Fibroblast of the conjunctiva (primary cell): ENCODE measurements around the gene VILL.
A peak's percentile ranks its signal among the peaks of the same experiment; 100 is the strongest.

ENCODE experiments used
- DNase-seq: peaks from one replicate; pipeline ENCODE4 v3.0.0-alpha.2; 2010; ENCODE audit warnings: low read depth

VILL gene

DNA sequence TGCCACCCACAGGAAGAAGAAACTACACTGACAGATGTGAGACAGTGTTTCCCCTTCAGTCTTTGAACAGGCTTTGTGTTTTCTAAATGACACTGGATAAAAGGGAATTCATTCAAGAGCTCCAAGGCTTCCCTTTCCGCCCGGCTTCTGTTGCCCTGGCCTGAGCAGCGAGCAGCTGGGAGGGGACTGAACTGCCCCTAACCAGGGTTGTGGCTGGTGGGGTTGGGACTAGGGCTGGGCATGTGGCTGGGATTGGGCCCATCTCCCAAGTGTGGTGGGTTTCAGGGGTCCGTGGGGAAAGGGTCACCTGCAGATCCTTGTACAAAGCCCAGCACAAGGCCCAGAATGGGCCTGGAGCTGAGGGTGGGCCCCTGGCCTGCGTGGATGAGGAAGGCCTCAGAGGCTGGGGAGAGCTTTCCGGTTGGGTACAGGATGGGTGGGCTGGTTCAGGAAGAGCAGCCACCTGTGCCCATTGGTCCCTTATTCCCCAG, 10.4 kb downstream of the VILL start:
- DNase-seq: no peak

DNA sequence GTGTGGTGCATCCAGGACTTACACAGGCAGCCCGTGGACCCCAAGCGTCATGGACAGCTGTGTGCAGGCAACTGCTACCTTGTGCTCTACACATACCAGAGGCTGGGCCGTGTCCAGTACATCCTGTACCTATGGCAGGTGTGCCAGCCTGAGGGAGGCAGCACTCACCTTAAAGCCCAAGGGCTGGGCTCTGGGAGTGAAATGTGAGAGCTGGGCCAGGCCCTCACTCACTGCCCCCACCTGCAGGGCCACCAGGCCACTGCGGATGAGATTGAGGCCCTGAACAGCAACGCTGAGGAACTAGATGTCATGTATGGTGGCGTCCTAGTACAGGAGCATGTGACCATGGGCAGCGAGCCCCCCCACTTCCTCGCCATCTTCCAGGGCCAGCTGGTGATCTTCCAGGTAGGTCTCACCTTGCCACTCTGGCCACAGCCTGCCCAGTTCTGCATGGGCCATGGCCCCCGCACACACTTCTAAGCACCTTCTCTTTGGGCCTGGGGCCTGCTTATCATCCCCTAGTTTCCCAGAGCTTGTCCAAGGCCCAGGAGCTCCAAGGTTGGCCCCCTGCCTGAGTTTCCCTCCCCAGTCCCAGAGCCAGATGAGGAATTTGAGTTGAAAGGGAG, 11.0 kb downstream of the VILL start:
- no peak for DNase-seq

DNA sequence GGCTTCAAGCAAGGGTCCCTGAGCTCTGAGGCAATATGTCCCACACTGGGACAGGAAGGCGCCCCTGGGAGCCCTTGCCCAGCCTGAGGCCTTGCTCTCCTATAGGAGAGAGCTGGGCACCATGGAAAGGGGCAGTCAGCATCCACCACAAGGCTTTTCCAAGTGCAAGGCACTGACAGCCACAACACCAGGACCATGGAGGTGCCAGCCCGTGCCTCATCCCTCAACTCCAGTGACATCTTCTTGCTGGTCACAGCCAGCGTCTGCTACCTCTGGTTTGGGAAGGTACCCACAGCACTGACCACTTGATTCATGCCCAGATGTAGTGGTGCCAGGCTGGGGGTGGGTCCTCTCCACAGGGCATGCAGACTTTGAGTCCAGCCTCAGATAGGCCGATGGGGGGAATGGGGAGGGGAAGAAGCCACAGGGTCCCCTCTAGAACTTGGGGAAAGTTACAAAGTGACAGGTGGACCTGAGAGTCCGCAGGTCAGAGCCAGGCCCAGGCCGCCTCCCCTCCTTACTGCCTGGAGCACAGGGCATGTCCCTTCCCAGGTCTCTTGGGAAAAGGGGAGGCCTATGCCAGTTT, 11.8 kb downstream of the VILL start:
- DNase-seq: no peak

DNA sequence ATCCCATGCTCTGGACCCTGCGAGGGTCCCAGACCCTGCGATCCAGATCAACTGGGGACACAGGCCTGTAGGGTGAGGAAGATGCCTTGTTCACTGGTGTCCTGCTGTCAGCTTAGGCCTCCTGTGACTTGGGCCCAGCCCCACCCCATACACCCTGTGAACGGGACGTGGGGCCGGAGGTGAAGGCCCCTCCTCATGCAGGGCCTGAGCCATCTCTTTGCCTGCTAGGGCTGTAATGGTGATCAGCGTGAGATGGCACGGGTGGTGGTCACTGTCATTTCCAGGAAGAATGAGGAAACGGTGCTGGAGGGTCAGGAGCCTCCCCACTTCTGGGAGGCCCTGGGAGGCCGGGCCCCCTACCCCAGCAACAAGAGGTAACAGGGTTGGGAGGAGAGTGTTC, 12.4 kb downstream of the VILL start:
- no peak for DNase-seq

DNA sequence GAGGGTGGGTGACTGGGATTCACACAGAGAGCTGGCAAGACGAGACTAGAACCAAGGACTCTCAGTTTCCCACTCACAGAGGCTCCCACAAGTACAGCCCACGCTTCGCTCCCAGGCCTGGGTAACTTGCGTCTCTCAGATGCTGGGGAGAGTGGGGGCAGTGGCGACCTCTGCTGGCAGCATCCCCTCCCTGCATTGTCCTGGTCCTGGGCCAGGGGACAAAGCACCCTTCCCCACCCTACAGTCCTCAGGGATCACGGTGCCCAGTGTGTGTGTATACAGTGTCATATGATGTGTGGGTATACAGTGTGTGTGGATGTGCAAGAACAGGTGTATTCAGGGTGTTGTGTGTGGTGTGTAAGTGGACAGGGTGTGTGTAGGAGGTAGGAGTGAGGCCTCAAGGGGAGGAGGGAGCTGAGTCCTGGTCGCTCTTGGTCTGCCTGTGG, 12.8 kb downstream of the VILL start:
- DNase-seq: no peak

DNA sequence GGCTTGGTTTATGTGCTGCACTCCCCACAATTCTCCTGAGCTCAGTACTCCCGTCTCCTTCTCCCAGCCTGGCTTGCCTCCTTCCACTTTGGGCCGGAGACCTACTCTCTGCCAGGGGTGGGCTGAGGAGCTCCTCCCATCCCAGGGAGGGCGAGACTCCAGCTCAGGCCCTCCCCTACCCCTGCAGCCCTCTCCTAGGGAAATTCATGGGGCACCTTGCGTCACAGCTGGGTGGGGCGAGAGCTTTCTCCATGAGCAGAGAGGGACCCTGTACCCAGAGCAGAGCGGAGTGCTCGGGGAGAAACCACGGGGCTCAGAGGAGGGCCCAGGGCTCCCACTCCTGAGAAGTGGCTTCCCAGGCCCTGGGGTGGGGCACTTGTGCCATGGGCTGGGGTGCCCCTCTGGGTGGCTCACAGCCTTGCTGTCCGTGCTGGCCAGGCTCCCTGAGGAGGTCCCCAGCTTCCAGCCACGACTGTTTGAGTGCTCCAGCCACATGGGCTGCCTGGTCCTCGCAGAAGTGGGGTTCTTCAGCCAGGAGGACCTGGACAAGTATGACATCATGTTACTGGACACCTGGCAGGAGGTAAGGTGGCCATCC, 13.3 kb downstream of the VILL start:
- no peak for DNase-seq

DNA sequence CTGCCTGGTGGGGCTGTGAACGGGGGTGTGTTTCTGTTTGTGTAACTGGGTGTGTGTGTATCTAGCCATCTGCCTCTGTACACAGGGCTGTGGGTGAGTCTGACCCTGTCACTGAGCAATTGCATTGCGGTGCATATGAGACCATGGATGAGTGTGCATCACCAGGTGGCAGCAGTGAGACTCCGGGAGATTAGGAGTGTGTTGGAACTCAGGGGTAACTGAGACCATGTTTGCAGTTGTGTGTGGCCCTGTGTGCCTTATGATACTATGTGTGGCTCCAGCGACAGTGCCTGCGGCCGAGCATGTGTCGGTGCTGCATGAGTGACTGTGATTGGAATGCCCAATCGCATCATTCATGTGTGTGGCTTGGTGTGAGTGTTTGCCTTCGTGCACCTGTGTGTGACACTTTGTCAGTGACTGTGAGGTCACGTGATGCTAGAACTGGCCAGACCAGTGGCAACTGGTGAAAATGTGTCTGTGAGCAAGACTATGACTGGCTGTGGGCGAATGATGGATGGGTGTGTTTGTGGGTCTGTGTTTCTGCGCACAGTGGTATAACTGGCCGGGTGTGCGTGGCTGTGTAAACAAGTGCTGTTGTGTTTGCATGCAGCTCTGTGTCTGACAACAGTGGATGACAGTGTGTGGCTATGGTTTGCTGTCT, 14.0 kb downstream of the VILL start:
- peak; percentile 36 for DNase-seq

DNA sequence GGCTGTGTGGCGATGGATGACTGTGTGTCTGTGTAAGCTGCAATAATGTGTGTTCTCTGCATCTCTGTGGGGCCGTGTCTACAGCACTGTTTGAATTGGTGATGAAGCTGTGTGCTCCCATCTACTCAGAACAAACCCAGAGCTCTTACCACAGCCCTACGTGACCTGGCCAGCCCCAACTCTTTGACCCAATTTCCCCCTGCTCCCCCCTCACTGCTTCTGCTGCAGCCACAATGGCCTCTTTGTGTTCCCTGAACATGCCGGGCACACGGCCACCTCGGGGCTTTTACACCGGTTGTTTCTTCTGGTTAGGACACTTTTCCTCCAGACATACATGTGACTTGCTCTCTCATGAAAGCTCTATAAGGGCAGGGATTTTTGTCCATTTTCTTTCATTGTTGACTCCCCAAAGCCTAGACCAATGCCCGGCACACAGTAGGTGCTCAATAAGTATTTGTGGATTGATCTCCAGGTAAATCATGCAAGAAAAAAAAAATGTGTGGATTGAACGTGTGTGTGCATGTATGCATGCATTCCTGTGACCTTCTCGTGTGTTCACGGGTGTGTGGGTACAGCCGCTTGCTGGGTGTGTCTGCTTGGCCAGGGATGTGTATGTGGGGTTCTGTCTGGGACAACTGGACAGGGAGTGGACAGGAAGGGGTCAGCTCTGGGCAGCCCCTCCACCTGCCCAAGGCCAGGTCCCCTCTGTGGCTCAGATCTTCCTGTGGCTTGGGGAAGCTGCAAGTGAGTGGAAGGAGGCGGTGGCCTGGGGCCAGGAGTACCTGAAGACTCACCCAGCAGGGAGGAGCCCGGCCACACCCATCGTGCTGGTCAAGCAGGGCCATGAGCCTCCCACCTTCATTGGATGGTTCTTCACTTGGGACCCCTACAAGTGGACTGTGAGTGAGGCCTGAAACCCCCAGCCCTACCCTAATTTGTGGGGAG, 14.8 kb downstream of the VILL start:
- no peak for DNase-seq

DNA sequence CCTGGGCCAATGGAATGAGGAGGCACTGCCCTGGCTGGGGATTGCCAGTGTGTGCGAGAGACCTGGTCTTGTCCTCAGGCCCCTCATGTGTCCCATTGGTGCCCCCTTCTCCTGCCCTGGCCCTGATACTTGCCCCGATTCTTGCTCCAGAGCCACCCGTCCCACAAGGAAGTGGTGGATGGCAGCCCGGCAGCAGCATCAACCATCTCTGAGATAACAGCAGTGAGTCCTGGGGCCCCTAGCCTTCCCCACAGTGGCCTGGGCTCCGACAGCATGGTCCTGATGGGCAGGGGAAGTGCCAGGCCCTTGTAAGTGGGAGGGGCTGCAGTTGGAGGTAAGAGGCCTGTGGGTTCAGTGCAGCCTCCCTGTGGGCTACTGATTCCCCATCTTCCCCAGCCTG, 15.4 kb downstream of the VILL start:
- no peak for DNase-seq

DNA sequence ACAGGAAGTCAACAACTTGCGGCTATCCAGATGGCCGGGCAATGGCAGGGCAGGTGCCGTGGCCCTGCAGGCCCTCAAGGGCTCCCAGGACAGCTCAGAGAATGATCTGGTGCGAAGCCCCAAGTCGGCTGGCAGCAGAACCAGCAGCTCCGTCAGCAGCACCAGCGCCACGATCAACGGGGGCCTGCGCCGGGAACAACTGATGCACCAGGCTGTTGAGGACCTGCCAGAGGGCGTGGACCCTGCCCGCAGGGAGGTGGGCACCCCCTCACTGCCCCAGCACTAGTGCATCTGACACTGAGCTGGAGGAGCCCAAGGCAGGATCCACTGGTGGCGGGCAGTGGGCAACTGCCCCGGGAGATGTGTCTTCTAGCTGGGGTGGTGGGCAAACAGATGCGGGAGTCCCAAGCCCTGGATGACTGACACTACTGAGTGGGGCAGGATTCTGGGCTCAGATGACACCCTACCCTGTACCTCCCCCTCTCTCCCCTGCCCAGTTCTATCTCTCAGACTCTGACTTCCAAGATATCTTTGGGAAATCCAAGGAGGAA, 15.9 kb downstream of the VILL start:
- no peak for DNase-seq

DNA sequence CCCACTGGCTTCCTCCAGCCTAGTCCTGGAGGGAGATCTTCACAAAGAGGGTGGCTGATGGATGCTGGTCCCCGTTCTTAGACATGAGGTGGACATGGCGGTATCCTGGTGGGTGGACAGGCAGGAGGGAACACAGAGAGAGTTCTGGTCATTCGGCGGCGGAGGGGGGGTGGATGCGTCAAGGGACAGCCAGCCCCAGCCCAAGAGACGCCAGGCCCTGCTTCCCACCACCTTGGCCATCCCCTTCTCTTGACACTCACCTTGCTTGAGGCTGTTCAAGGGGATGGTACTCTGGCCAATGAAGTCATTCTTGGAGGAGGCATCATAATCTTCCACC, 17.1 kb downstream of the VILL start:
- DNase-seq: no peak

DNA sequence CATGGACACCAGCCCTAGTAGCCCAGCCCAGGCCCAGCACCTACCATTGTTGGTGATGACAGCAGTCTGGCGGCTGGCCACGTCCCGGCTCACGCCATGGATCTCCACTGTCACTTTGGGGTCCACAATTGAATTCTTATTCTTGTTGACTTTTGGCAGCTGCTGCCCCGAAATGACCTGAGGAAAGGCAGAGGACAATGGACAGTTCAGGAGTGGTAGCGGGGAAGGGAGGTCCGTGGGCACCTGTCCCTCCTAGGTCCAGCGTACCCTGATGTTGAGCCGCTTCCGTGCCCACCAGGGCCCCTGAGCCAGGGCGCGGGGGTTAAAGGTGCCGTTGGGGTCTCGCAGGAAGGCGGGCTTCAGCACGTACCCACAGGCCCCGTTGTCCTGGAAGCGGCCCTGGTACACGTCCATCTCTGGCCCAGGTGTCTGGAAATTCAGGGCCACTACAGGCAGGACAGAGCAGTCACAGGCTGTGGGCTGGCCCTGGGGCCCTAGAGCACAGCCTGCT, 17.7 kb downstream of the VILL start:
- no peak for DNase-seq

DNA sequence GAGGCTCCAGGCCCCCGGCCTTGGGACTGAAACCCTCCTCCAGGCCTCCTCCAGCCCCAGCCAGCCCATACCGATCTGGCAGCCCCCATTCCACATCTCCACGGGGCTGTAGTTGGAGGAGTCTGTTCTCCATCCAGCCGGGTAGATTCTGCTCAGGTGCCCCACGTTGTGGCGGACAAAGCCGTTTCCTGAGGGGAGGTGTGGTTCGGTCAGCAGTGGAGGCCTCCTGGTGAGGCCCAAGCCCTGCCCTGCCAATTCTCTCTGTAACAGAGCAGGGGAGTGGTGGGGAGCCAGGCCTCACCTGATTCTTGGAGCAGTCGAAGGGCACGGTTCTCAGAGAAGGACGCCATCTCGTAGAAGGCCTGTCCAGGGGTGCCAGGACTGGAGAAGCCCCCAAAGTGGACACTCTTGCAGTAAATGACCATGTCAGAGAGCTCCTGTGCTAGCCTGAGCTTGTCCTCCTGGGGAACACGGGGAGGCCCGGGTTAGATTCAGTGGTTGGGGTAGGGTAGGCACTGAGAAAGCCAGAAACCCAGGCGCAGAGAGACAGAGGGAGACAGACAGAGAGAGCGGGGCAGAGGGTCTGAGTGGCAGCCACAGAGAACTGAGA, 18.5 kb downstream of the VILL start:
- no peak for DNase-seq

DNA sequence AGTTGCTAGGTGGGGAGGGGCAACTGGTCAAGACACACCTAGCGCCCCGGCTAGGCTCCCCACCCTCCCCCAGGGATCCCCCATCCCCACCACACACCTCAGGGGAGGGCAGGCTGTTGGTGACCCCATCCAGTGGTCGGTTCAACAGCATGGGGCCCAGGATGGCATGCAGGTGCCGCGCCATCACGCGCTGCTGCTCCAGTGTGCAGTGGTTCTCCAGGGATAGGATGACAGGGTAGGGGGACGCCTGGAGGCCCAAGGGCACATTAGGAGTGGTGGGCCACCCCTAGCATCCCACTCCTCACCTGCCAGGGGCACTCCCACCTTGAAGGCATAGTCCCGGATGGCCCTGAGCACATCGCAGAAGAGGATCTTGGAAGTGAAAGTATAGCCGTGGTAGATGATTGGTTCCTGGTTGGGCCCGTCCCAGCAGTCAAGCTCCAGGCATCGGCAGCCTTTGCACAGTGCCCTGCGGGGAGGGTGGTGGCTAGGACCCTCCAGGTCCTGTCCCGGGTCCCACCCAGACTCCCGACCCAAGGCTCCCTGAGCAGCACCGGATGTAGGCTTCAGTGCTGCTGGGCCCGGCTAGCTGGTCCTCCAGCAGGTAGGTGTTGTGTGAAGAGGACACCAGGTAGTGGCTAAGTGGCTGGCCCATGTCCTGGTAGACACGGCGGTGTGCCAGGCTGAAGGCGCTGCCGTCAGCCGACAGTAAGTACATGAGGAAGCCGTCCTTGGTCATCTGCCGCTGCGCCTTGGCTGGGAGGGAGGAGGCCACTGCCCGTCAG, 19.4 kb downstream of the VILL start:
- no peak for DNase-seq

DNA sequence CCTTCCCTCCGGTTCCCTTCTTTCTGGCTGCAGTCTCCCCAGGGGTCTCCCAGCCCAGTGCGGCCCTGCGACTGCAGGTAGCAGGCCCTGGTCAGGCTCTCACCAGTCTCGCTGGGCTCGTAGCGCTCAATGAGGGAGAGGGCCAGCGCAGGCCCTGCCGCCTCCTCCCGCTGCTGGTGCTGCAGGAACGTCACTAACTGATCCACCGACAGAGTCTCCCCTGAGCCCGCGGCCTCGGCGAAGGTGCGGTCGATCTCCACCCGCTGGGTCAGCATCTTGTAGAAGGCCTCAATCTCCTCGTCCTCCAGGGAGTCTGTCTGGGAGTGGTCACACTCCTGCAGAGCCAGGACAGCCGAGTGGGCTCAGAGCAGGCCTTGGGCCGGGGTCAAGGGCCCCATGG, 20.5 kb downstream of the VILL start:
- DNase-seq: no peak

DNA sequence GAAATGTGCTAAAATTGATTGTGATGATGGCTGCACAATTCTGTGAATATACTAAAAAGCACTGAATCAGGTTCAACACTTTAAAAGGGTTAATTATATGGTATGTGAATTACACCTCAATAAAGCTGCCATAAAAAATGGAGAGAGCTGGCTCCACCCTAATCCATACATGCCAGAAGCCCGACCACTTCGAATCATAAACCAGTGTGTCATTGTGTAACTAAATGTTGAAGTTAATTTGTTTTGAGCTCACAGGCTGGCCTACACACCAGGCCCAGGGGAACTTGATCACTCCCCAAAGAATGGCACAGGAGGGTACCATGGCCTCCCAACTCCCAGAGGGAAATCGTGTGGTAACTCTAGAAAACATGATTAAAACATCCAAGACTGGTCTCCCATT, 24.9 kb downstream of the VILL start:
- no peak for DNase-seq

DNA sequence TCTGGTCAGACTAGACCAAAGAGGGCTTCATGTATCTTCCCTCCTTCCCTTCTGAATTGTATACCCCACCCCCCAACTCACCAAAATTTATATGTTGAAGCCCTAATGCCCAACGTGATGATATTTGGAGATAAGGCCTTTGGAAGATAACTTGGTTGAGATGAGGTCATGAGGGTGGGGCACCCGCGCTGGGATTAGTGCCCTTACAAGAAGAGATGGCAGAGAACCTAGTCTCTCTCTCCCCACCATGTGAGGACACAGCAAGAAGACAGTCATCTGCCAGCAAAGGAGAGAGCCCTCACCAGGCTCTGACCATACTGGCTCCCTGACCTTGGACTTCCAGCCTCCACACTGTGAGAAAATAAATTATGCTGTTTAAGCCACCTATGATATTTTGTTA, 25.4 kb downstream of the VILL start:
- no peak for DNase-seq

DNA sequence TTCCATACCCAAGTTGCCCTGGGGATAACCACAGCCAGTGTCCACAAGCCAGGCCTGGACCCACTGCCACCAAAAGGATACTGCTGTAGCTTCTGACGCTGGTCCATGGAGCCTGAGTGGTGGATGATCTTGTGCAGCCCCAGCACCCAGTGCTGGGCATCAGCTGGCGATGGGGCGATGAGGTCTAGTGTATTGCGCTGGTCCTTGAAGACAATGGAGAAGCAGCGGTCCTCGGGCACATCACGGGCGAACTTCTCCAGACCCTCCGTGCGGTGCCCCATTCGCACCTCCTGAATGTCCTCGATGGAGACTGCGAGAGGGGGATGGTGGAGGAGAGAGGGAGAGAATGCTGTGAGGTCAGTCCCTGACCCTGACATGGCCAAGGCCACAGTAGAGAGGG, 25.8 kb downstream of the VILL start:
- no peak for DNase-seq

DNA sequence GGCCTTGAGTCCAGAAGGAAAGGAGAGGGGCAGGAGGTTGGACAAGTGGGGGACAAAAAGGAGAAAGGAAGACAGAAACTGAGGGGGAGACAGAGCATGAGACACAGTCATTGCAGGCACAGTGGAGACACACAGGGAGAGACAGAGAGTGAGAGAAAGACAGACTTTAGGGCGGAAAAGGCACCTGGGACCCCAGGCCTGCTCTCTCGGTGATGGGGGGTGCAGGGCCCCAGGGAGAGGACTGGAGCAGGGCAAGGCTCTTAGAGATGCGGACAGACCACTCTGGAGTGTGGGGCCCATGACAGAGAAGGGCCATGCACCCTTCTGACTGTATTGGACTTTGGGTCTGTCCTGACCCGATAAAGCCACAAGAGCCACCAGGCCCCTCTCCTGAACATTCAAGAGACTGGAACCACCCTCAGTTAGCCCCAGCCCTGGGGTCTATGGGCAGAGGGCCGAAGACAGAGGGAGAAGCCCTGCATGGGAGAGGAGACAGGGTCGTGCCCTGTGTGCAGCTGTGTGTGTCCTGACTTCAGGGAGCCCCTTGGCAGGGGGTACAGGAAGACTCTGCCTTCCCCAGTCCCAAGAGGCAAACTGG, 26.4 kb downstream of the VILL start:
- no peak for DNase-seq
